CD4-positive, alpha-beta T cell treated with Interleukin-1 beta for 1 hour (primary cell): ENCODE measurements around the gene EFHD1.

Experiments used
- DNase-seq, 2 donors: peaks; one replicate each; pipeline ENCODE4 v3.0.0-alpha.2; 2020 to 2022

The EFHD1 gene, protein sequence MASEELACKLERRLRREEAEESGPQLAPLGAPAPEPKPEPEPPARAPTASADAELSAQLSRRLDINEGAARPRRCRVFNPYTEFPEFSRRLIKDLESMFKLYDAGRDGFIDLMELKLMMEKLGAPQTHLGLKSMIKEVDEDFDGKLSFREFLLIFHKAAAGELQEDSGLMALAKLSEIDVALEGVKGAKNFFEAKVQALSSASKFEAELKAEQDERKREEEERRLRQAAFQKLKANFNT

DNA sequence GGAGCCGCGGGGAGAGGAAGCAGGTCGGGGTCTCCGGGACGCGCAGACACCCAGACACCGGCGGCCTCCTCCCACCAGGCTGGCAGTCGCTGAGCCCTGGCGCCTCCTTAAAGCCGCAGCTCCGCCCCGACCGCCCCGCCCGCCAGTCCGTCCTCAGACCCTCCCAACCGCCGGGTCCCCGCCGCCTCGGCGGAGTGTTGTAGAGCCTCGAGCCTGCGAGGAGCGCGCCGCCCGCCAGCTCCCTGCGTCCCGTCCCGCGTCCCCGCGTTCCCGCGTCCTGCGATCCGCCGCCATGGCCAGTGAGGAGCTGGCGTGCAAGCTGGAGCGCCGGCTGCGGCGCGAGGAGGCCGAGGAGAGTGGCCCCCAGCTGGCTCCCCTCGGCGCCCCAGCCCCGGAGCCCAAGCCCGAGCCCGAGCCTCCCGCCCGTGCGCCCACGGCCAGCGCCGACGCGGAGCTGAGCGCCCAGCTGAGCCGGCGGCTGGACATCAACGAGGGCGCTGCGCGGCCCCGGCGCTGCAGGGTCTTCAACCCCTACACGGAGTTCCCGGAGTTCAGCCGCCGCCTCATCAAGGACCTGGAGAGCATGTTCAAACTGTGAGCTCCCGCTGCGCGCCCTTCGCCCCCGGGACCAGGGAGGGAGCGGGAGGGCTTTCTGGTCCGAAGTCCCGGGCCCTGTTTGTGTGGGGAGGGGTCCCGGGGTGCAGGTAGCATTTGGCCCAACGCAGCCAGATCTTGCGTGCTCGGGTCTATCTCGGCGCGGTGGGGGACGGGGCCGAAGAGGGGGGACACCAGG, at the start of gene EFHD1:
Gene EFHD1 (plus strand): TSS at position 192 of the 793 bp plus-strand sequence. CDS start 101 bp downstream, at position 293.
- peak; percentile 35 to 46 for DNase-seq

DNA sequence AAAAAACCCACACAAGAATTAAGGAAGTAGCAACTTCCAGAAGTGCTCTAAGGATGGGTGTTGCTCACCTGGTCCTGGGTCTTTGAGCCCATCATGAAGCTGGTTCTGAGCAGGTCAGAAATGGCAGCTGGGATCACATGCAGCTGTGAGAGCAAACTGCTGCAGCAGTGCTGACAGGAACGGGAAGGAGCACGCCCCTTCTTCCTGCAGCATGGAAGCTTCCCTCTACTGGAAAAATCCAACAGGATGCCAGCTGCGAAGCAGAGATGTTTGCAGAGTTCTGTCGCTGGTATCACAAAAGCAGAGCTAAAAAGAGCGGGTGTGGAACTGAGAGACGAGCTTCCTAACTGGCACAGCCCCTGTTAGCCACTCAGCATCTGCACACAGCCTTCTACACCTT, 49.2 kb upstream of the EFHD1 start:
- no peak for DNase-seq

DNA sequence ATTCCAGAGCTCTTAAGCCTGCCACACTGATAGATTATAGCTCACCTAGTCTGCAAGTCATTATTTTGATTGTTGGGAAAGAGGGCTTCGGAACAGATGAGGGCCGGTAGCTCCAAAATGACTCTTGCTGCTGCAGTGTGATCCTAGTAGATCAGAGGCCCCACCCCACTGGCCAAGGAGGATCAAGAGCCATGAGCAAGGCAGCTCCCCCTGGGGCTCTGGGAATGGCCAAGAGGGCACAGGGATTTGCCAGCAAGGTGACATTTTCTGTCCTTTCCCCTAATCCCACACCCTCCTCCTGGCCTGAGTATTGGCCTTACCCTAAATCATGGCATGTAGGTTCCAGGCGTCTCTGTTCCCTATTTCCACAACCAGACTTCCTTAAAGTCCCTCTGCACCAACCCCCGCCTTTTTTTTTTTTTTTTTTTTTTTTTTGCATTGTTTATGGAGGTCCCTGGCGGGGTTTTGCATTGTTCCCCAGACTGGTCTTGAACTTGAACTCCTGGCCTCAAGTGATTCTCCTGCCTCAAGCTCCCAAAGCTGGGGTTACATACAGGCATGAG, 46.4 kb upstream of the EFHD1 start:
- DNase-seq: no peak

DNA sequence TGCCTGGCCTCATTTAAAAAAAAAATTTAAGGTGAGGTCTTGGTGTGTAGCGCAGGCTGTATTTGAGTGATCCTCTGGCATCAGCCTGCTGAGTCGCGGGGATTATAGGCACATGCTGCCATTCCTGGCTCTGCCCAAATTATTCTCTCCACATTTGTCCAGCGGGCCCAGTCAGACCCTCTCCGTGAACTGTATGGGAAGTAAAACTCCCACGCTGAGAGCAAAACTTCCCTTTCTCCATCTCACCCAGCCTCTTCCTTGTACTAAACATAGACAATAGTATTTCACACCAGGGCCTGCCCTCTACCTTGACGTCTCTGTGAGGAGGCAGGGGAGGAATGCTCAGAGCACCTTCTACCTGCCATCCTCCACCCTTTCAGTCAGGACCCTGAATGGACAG, 45.9 kb upstream of the EFHD1 start:
- DNase-seq: no peak

DNA sequence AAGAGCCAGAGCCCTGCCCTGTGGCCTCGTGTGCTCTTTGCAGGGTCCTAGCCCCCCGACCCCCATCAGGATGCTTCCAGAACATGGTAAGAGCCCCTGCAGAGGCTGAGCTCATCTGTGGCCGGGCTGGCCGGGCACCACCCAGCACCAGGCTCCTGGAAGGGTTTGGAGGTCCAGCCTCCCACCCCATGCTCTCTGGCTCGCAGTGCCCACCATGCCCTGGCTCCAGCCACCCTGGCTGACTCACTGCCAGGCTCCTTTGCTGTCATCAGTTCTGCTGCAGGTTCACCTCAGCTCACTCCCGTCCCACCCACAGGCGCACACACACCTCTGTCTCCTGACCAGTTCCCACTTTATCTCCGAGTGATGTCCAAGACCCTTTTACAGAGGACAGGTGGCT, 45.4 kb upstream of the EFHD1 start:
- no peak for DNase-seq

DNA sequence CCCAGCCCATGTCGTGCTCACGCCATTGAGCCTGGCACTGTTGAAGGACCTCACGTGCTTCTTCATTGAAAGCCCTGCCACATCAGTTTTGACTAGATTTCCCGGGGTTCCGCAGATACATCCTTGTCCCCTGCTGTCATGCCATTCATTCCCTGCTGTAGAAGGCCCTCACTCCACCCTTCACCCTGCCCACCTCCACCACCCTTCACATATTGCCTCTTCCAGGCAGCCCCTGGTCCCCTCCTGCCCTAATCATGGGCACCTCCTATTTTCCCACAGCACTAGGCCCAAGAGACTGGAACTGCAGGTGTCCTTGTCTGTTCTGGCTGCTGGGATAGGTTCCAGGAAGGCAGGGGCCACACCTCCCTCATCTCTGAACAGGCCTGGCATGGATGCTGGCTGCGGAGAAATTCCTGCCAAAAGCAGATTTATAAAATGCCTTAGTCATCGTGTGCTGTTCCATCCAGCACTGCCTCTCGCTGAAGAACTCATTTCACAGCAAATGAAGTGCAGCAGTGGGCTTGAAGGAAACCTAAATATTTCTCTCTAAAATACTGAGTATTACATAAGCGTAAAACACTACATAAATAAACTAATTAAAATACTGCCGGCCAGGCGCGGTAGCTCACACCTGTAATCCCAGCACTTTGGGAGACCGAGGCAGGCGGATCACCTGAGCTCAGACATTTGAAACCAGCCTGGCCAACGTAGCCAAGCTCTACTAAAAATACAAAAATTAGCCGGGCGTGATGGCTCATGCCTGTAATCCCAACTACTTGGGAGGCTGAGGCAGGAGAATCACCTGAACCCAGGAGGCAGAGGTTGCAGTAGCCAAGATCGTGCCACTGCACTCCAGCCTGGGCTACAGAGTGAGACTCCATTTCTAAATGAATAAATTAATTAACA, 44.5 kb upstream of the EFHD1 start:
- DNase-seq: no peak

DNA sequence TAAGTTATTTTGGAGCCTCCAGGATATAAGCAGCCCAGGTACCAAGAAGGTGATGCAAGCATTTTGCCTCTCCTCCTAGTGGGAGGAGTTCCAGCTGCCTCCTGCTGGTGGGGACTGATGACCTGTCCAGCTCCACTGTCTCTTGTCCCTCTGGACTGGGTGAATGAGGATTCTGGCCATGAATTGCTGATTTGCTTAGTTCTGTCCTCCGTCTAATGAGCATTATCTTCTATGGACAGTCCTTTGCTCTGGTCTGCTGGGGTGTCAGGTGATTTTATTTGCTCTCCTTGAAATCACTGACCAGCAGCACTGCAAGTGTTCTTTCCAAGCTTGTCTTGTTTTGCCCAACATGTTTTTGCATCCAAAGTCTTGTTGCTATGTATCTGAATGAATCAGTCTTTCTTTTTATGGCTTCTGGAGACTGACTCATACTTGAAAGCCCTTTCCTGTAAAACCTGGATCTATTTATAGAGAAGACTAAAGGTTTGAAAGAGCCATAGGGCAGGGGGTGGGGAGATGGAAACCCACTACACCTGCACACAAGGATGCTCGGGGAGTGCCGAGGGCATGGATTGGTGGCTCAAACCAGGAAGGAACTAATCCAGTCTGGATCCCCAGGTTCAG, 40.5 kb upstream of the EFHD1 start:
- DNase-seq: no peak

DNA sequence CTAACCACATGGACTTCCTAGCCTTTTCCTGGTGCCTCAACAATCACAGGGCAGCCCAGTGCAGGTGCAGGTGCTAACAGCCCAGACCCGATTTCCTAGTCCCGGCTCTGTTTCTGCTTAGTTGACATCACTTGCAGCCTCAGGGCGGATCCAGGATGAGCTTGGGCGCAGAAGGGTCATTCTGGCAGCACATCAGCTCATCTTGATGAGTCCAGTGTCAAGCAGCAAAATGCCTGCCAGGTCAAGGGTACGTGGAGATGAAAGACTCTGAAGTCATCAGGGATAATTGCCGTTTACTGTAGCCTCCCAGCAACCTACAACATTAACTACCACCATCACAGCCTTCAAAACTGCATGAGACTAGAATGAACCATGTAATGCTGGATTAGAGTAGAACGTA, 39.4 kb upstream of the EFHD1 start:
- no peak for DNase-seq

DNA sequence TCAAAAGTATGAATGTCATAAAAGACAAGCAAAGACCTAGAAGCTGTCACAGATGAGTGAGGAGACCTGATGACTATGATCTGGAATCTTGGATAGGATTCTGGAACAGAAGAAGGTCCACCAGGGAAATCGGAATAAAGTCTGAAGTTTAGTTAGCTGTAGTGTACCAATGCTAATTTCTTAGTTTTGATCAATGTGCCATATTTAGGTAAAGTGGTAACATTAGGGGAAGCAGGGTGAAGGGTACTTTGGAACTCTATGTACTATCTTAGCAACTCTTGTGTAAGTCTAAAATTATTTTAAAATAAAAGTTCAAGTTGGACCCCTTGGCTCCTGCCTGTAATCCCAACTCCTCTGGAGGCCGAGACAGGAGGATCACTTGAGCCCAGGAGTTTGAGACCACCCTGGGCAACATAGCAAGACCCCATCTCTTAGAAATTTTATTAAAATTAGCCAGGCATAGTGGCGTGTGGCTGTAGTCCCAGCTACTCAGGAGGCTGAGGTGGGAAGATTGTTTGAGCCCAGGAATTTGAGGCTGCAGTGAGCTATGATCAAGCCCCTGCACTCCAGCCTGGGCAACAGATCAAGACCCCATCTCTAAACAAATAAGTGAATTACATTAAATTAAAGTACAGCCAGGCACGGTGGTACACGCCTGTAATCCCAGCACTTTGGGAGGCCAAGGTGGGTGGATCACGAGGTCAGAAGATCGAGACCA, 35.9 kb upstream of the EFHD1 start:
- no peak for DNase-seq

DNA sequence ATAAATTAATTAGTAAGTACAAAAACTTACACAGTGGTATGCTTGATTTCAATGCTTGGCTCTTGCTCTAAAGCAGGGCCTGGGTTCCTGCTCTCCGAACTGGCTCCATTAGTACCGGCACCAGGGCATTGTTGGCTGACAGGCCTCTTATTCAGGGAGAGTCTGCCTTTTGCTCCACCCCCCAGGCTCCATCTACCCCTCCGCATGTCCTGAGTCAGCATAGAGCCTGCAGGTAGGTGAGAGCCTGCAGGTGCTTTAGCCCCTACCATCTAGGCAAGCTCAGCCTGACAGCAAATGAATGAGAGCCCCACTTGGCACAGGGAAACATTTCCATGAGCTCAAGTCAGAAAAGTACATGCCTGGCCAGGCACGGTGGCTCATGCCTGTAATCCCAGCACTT, 35.1 kb upstream of the EFHD1 start:
- no peak for DNase-seq

DNA sequence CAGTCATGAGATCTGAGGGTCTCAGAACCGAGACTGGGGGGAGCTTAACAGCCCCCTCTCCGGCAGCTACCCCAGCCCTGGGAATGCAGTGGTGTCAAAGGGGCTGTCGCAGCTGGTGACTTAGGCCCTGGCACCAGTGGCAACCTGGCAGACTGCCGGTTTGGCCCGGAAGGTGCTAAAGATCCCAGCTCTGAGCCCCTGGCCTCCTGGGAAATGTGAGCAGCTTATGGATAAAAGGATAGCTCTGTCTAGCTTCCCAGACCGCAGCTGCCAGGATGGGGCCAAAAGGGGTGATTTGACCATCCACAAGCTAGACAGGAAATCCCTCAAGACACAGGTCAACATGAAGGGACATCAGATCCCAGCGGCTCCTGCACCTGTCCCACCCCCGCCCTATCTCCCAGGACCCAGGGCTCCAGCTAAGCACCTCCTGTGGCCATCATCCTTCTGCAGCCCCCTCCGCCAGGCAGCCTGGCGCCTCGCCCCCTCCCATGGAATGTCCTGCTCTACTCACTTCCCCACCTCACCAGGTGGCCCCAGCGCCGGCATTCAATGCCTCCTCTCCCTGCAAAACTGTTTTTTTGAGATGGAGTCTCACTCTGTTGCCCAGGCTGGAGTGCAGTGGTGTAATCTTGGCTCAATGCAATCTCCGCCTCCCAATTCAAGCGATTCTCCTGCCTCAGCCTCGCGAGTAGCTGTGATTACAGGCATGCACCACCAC, 33.2 kb upstream of the EFHD1 start:
- DNase-seq: no peak

DNA sequence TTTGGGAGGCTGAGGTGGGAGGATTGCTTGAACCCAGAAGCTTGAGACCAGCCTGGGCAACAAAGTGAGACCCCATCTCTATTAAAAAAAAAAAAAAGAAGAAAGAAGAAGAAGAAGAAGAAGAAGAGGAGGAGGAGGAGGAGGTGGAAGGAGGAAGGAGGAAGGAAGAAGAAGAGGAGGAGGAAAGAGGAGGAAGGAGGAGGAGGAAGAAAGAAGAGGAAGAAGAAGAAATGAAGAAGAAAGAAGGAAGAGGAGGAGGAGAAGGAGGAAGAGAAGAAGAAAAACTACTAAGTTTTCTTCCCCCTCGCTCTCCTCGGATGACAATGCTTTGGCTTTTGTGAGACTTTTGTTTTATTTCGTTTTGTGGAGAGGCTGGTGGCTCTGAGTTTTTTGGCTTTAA, 30.1 kb upstream of the EFHD1 start:
- DNase-seq: no peak

DNA sequence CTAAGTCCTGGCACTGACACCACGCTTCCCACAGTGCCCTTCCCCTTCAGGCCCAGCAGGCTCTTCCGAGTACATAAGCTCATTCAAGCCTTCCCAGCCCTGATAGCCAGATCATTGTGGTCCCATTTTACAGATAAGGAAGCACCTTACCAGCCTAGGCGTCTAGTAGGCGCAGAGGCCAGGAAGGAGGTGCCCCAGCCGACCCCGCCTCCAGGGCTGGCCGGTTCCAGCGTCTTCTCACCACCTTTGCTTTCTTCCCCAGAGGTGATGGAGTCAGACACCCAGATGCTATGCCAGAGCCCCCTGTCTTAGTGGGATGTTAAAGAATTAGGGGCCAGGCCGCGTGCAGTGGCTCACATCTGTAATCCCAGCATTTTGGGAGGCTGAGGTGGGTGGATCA, 28.9 kb upstream of the EFHD1 start:
- no peak for DNase-seq

DNA sequence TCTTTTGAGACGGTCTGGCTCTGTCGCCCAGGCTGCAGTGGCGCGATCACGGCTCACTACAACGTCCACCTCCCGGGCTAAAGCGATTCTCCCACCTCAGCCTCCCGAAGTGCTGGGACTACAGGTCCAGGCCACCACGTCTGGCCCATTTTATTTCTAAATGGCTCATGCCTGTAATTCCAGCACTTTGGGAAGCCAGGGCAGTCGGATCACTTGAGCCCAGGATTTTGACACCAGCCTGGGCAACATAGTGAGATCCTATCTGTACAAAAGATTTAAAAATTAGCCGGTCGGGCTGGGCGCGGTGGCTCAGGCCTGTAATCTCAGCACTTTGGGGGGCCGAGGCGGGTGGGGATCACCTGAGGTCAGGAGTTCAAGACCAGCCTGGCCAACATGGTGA, 26.4 kb upstream of the EFHD1 start:
- DNase-seq: no peak

DNA sequence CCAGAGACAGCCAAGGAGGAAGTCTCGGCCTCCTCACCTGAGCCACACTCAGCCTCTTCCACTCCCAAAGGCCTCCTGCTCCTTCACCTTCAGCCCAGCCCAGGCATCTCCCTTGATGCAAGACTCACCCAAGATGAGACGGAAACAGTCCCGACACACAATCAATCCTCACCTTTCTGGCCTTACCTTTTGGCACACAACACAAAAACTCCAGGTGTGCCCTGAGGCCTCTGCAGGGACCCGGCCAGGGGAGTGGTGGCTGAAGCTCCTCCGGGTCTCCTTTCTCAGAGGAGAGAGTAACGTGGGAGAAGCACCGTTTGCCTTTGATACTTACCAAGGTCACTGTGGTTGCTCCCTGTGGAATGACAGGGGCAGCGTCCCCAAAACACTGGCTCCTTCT, 23.8 kb upstream of the EFHD1 start:
- DNase-seq: no peak

DNA sequence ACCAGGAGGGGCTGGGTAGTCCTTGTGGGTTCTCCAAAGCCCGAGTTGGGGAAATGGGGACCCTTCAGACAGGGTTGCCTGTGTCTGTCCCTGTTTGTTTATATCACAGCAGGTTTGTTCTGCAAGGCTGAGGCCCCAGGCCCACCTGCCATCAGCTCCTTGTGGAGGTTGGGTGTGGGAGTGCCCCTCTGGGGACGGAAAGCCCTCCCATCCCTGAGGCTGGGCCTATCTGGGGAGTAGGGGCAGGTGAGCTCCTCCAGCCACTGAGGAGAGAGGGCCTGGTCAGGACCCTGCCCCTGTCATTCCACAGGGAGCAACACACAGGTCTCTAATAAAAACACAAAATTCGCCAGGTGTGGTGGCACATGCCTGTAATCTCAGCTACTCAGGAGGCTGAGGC, 23.3 kb upstream of the EFHD1 start:
- no peak for DNase-seq

DNA sequence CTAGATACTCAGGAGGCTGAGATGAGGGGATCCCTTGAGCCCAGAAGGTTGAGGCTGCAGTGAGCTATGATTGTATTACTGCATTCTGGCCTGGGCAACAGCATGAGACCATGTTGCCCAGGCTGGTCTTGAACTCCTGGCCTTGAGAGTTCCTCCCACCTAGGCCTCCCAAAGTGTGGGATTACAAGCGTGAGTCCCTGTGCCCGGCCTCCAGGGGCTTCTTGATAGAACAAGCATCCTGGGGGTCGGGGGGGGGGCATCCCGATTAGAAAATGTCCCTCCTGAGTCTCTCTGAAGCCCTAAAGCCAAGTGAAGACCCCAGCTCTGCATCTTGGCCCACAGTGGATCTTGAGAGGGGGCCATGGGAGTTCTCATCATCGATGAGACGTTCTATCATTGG, 22.3 kb upstream of the EFHD1 start:
- no peak for DNase-seq

DNA sequence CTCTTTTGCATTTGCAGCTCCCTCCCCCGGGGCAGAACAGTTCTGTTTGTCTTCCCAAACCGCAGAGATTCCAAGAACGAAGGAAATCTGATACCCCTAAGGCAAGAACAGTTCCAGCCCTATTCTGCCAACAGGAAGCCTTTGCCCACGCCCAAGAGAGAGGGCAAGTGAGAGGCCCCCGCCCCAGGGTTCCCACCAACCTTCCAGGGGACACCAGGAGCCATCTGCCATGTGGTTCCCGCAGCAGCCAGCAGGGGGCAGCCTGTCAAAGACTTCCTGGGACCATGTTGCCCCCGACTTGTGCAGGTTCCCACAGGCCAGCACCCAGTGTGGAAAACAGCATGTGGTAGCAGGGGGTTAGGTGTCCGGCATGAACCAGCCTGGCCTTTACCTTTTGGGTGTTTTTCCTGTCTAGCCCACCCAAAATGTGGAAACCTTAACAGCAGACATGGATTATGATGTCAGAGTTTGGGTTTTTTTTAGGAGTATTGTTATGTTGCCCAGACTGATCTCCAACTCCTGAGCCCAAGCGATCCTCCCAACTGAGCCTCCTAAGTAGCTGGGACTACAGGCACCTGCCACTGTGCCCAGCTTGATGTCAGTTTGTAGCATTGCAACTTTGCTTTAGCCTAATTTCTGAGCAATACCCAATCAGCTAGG, 21.7 kb upstream of the EFHD1 start:
- peak; percentile 50 to 63 for DNase-seq

DNA sequence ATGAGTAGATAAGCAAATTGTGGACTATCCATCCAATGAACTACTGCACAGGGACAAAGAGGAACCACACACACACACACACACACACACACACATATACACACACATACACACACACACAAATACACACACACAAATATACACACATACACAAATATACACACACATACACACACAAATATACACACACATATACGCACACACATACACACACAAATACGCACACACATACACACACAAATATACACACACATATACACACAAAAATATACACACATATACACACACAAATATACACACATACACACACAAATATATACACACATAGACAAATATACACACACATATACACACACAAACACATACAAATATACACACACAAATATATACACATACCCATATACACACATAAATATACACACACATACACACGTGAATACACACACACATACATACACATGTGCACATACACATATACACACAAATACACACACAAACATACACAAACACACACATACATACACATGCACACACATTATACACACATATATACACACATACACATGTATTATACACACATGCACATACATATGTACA, 19.8 kb upstream of the EFHD1 start:
- DNase-seq: no peak

DNA sequence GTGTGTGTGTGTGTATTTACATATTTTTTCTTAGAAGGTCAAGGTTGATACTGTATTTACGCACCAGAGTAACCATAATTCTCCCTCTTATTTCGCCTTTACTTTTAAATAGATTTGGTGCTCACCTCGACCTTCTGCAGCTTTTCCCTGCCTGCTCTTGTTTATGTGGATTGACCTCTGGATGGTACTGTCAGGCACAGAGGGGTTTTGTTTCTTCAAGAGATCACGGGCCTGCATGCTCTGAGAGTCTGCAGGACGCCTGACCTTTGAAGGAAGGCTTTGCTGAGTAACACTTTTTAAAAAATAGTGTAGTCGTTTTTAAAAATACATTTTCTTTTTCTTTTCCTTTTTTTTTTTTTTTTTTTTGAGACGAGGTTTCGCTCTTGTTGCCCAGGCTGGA, 18.1 kb upstream of the EFHD1 start:
- no peak for DNase-seq
